Endothelial cell of umbilical vein (primary cell): ENCODE measurements around the gene GDF11.

Experiments used
- CTCF ChIP-seq, 2 donors: IDR thresholded peaks; 1 replicate in 1 of 2; 2 replicates in 1 of 2; pipeline ENCODE4 v1.5.1; 2011; ENCODE audit warnings: low read length in 2 of 2, mild to moderate bottlenecking in 2 of 2, moderate library complexity in 2 of 2, control low read depth in 1 of 2, inconsistent platforms in 1 of 2, low read depth in 1 of 2; ENCODE audit not compliant: insufficient read depth in 1 of 2; ENCODE audit errors: extremely low read depth in 1 of 2
- EZH2 ChIP-seq: IDR thresholded peaks from 2 replicates; pipeline ENCODE4 v1.6.1; 2012; ENCODE audit warnings: borderline replicate concordance, low read depth, mild to moderate bottlenecking, moderate library complexity, low read length, inconsistent platforms; ENCODE audit not compliant: severe bottlenecking
- FOS ChIP-seq: IDR thresholded peaks from 2 replicates; pipeline ENCODE4 v1.6.1; 2011; ENCODE audit warnings: mild to moderate bottlenecking, low read length, moderate library complexity, borderline replicate concordance; ENCODE audit not compliant: insufficient read depth
- GATA2 ChIP-seq: IDR thresholded peaks from 2 replicates; pipeline ENCODE4 v1.7.0; 2011; ENCODE audit warnings: low read depth, mild to moderate bottlenecking, moderate library complexity, mixed read lengths, low read length; ENCODE audit not compliant: insufficient read length, insufficient read depth
- JUN ChIP-seq: IDR thresholded peaks from 2 replicates; pipeline ENCODE4 v1.6.1; 2011; ENCODE audit warnings: borderline replicate concordance, low read depth; ENCODE audit not compliant: insufficient read length, insufficient read depth
- MAX ChIP-seq: IDR thresholded peaks from 2 replicates; pipeline ENCODE4 v1.6.1; 2011; ENCODE audit not compliant: insufficient read depth, insufficient read length
- MYC ChIP-seq: IDR thresholded peaks from one replicate; pipeline ENCODE4 v1.6.1; 2011; ENCODE audit warnings: mild to moderate bottlenecking, low read depth, low read length
- POLR2A ChIP-seq: IDR thresholded peaks from 2 replicates; pipeline ENCODE4 v1.6.1; 2012; ENCODE audit warnings: low read depth, mild to moderate bottlenecking, control low read depth, low read length
- POLR2AphosphoS5 ChIP-seq: IDR thresholded peaks from 2 replicates; pipeline ENCODE4 v1.6.1; 2012; ENCODE audit warnings: low read depth, mild to moderate bottlenecking, control low read depth, low read length, moderate library complexity; ENCODE audit not compliant: insufficient read depth

- TF ChIP-seq POLR2AphosphoS5 (no peak), CTCF (IDR thresholded peaks at IDR 0.05; ENCODE audit: extremely low read depth in 1 of 2, insufficient read depth in 1 of 2, low read depth in 1 of 2, low read length in 2 of 2) (no peak), JUN (no peak), EZH2 (no peak), POLR2A (no peak), MAX (no peak), FOS (no peak), GATA2 (no peak), MYC (no peak)
Observed at GRCh38 chr12:55757701-55758100, 14.8 kb downstream of the GDF11 start.
